NCI-H1092 (cell line): Measurements from ENCODE around the gene TMEM258.

Experiments used
- DNase-seq: peaks from one replicate; lab custom pipeline; 2025; lab: John Stamatoyannopoulos, UW

The TMEM258 gene

DNA sequence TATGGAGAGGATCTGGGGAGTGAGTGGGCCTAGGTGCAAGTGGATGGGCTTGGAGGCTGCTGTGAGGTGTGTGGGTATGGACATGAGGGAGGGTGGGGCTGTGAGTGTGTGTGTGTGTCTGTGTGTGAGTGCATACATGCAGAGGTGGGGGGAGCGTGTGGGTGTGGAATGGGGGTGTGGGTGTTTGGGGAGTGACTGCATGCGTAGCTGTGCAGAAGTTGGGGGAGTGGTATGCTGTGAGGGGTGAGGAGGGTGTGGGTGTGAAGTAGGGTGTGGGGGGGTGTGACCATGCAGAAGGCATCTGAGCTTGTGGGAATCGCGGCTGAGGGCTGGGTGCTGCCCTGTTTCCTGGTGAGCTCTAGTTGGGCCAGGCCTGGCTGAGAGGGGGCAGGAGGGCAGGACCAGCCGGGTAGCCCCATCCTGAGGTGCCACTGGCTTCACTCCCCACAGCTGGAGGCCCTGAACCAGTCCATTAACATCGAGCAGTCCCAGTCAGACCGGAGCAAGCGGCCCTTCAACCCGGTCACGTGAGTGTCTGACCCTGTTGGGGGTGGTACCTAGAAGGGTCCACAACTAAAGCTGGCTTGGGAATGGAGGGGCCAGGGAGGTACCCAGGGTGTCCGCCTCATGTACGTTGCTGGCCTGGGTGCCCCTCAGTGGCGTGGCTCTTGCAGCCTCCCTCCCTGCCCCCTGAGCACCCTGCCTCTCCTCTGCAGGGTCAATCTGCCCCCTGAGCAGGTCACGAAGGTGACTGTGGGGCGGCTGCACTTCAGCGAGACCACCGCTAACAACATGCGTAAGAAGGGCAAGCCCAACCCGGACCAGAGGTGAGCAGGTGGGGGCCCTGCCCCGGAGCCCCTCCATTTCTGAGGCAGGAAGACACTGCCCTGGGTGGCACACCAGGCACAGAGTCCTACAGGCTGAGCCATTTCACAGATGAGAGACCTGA lies 16.5 kb downstream of the TMEM258 start:
- no peak for DNase-seq

DNA sequence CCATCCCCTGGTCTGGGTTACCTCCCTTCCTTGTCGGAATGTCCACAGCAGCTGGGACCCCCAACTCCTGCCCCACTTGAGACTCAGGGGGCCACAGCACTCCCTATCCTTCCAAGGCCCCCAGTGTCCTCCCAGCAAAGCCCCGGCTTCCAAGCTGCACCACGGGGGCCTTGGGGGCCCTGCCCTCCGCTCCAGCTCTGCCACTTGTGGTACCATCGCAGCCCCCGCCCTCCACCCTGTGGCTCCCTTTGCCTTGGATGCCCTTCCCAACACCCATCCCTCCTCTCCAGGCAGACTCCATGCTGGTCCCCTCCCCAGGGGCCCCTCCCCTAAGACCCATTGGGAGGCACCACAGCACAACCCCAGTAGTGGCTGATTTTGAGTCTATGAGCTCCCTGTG lies 17.3 kb downstream of the TMEM258 start:
- DNase-seq: no peak

DNA sequence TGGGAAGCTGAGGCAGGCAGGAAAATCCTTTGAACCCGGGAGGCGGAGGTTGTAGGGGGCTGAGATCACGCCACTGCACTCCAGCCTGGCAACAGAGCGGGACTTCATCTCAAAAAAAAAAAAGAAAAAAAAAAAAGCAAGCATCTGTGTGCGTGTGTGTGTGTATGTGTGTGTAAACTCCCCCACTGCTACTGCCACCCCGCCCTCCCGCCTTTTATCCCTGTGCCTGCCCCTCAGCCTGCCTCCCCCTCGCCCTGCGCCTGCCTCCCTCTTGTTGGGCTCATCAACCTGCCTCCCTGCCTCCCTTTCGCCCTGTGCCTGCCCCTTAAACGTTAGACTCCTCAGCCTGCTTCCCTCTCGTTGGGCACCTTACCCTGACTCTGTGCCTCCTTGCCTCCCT lies 18.0 kb downstream of the TMEM258 start:
- DNase-seq: no peak

DNA sequence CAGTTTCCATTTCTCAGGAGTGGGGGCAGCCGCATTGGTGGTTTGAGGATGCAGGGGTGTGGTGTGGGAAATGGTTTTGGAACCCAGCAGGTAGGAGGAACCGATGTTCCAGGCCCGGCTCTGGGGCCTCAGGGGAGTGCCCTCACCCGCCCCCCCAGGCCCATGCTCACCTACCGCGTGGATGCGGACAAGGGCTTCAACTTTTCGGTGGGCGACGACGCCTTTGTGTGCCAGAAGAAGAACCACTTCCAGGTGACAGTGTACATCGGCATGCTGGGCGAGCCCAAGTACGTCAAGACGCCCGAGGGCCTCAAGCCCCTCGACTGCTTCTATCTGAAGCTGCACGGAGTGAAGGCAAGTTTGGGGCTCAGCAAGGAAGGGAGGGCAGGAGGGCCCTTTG lies 18.6 kb downstream of the TMEM258 start:
- no peak for DNase-seq

DNA sequence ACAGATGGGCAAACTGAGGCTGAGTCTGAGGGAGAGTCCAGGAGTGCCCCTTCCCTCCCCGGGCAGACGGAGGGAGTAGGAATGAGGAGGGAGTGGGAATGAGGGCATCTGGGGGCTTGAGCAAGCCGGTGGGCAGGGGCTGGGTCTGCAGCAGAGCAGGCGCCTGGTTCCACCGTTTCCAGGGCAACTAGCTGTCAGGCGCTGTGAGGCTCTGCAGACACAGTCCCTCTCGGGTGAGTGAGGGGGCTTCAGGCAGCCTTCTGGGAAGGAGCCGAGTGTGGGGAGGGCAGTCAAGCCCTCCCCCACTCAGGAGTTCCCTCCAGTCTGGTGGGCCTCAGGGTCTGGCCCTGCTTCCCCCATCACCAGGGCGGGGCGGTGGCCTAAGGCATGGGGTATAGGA lies 19.0 kb downstream of the TMEM258 start:
- DNase-seq: no peak

DNA sequence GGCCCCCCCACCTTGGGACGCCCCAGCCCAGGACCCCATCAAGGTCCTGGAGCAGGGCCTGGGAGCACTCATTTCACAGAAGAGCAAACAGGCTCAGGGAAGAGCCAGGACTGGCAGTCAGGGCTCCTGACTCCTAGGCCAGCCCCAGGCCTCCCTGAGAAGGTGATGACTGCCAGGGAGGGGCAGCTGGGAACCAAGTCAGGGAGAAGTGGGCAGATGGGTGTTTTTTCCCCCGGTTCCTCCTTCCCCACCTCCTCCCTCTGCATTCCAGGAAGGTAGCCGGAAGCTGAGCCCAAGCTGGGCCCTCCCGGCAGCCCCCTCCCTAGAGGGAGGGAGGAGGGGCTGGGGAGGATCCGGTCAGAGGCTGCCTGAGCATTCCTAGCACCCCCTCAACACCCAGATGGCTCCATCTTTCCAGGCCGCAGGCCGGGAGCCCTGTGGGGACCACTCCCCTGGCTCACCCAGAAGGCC lies 20.4 kb downstream of the TMEM258 start:
- no peak for DNase-seq

DNA sequence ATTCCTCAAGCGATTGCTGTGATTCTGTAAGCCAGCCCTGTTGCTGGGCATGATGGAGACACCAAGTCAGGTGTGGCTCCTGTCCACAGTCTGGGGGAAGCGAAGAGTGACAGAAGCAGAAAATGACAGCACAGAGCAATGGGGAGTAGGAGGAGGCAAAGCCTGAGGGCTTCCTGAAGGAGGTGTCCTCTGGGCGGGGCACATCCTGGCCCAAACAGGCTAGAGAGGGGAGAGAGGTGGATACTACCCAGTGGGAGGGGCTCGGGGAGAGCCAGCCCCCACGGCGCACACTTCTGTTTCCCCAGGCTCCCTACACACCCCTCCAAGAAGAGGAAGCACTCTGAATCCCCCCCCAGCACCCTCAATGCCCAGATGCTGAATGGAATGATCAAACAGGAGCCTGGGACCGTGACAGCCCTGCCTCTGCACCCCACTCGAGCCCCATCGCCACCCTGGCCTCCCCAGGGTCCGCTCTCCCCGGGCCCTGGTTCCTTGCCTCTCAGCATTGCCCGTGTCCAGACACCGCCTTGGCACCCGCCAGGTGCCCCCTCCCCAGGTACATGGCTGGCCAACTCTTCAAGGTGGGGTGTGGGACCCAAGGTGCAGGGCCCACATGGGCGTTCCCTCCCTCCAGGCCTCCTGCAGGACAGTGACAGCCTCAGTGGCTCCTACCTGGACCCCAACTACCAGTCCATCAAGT lies 21.1 kb downstream of the TMEM258 start:
- no peak for DNase-seq

DNA sequence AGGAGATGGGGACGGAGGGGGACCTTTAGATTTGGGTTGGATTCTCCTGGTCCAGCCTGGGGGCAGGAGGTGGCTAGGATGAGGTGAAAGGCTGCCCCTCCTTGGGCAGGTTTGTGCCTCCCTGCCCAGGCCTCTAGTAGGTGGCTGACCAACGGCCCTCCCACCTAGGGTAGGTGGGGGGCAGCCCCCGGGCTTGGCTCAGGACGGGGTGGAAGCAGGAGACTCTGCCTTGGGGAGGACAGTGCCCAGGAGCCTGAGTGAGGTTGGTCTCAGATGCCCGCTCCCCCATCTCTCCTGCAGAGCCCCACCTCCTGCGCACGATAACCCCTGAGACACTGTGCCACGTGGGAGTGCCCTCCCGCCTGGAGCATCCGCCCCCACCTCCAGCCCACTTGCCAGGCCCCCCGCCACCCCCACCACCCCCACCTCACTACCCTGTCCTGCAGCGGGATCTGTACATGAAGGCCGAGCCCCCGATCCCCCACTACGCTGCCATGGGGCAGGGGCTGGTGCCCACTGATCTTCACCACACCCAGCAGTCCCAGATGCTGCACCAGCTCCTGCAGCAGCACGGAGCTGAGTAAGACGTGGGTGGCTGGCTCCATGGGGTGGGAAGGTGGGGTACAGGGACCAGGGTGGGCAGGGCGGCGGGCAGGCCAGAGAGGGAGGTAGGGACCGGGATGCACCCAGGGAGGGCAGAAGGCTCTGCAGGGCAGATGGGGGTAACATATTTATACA lies 22.3 kb downstream of the TMEM258 start:
- DNase-seq: no peak

DNA sequence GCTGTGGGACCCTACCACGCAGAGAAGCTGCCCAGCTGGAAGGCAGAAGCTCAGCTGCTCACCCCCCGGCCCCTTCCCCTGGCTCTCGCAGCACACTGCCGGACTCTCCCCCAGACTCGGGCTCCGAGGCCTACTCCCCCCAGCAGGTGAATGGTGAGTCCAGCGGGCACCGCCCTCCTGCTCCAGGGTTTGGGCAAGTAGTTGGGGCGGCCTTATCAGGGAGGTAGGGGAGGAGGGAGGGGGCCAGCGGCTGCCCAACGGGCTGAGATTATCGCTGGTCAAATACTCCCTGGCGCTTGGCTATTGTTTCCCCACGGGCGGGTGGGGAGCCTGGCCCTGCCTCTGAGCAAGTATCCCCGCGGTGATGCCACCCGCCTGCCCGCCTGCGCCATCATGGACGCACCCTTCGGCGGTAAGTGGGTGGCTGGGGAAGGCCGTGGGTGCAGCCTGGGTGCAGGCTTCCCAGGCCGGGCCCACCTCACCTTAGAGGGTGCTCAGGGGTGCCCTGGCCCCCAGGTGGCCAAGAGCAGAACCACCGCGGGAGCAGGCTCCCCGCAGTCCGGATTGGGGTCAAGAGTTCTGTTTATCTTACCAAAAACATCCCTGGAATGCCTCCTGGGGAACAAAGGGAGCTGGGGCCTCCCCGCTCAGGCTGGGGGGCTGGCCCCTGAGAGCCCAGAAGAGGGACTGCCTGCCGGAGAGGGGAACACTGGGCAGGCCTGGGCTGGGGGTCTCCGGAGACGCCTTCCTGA lies 23.1 kb downstream of the TMEM258 start:
- DNase-seq: no peak

DNA sequence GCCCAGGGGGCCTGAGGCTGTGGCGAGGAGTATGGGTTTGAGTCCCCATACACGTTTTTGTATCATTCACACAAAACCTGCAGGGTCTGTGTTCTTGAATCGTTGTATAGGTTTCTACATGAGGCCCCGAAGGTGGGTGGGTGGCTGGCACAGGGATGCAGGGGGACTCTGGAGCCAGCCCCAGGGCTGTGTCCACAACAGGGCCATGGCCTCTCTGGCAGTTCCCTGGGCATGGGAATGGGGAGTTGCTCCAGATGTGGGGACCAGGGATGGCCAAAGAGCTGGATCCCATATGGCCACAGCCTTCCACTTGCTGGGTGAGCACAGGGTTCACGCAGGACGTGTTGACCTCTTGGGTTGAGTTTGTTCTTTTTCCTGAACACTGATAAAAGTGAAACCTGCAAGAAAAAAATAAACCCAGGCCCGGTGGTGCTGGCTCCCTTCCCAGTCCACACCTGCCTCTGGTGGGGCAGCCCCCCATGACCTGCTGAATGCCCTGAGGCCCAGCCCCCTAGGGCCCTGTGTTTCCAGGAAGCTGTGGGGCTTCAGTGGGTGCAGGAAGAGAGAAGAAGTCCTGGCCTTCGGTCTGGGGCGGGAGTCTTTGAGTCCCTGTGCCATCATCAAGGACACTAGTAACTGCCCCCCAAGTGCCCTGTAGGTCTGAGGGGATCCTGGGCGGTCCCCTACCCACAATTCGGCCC lies 23.9 kb downstream of the TMEM258 start:
- DNase-seq: no peak

DNA sequence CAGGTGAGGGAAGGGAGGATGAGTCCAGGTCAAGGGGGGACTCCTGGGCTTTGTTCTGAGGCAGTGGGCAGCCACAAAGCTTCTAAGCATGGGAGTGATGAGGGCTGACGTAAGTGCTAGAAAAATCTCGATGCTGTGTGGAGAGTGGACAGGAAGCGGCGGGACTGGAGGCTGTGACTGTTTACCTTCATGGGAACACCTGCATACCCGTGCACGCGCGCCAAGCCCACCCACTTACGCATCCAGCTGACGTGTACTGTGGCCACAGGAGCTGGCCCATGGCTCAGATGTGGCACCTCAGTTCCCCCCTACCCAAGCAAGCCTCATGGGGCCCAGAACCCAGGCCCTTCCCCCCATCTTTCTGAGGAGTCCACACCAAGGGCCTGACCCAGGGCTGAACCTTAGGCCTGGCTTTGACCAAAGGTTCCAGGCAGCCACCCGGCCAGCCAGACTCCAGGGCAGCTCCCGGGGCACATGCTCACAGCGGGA lies 26.0 kb downstream of the TMEM258 start:
- DNase-seq: no peak

DNA sequence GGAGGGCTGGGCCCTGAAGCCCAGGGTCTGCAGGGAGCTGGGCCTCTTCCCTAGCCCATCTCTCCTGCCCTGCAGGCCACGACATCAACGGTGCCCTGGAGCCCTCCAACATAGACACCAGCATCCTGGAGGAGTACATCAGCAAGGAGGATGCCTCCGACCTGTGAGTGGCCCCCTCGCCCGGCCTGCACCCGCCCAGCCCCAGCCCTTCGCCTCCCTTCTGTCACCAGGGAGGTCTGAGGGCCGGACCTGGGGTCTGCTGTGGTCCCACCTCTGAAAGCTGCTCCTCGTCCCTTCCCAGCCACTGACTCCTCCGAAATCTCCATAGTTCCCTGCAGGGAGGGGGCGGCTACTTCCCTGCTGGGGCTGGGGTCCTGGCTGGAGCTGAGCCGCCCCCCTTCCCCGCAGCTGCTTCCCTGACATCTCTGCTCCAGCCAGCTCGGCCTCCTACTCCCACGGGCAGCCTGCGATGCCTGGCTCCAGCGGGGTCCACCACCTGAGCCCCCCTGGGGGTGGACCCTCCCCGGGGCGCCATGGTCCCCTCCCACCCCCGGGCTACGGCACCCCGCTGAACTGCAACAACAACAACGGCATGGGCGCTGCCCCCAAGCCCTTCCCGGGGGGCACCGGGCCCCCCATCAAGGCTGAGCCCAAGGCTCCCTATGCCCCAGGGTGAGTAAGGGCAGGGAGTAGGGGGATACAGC lies 26.7 kb downstream of the TMEM258 start:
- DNase-seq: no peak

DNA sequence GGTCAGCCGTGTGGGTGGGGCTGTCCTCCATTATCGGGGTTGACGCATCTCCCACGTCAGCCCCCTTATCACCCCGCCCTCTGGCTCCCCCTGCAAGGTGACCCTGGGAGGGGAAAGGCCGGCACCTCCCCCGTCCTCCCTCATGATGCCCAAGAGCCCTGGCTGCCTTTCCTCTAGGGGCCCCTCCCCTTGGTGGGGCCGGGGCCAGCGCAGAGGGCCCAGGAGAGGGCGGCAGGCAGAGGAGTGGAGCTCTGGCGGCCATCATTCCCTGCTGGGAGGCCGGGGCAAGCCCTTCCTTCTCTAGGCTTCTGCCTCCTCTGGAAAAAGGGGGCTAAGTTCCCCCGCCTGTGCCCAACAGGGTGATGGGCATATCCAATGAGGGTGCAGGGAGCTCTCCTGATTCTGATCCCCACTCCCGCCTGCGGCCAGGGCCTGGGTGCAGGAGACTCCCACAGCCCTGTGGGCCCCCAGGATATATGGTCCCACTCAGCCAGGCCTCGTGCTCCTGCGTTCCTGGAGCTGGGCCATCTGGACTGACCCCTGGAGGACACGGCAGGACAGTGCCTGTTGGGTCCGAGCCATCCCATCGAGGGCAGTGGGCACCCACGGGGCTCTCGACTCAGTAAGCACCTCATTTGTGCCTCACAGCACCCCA lies 27.7 kb downstream of the TMEM258 start:
- DNase-seq: no peak

DNA sequence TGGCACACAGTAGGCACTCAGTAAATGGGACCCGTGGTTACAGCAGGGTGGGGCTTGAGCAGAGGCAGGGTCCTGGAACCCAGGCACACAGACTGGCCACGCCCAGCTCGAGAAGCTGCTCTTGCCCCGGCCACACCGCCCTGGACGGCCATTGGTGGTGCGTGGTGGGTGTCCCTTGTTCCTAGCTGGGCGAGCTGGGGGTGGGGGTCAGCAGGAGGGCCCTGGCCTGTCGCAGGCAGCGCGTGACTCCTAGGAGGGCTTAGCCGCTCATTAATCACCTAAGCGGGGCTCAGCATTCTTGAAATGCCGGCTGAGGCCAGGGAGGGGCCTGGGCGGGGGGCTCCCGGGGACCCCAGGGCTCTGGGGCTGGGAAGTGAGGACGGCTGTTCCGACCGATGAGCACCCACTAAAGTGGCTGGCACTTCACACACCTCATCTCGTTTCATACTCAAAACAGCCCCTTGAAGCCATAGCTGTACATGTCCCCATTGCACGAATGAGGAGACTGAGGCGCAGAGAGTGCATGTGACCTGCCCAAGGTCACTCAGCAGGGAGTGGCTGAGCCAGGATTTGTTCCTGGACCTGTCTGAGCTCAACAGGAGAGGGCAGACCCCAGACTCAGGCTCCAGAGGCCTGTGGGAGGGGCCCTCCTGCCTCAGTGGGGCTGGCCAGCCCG lies 28.3 kb downstream of the TMEM258 start:
- DNase-seq: no peak

DNA sequence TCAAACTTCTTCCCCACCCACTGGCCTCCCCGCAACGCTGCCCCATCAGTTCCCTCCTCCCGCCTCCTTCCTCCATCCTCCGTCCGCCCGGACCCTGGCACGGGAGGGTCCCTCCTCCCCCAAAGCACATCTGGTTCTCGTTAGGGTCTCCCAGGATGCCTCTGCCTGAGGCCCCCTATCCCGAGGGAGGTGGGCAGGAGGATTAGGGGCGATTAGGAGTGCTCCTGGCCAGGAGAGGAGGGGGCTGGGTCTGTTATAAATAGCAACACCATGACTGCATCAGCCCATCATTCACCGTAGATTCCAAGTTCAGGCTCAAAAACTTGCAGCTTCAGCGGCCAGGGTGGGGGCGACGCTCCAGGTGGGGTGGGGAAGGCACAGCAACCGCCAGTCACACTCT lies 29.6 kb downstream of the TMEM258 start:
- no peak for DNase-seq

DNA sequence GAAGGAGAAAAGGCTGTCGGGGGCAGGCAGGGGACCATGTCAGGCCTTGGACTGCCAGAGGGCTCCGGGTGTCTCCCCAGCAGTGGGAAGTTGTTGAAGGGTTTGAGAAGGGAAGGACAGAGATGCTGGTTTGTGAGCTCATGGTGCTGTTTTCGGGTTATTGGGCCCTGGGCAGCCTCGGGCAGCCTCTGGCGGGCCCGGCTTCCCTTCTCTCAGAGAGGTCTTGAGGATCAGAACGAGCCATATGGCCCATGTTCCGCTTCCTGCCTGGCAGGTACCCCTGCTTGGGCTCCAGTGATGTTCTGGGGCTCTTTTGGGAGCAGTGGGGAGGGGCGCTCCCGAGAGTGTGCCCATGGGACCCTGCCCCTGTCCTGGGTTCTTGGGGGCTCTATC lies 30.2 kb downstream of the TMEM258 start:
- no peak for DNase-seq

DNA sequence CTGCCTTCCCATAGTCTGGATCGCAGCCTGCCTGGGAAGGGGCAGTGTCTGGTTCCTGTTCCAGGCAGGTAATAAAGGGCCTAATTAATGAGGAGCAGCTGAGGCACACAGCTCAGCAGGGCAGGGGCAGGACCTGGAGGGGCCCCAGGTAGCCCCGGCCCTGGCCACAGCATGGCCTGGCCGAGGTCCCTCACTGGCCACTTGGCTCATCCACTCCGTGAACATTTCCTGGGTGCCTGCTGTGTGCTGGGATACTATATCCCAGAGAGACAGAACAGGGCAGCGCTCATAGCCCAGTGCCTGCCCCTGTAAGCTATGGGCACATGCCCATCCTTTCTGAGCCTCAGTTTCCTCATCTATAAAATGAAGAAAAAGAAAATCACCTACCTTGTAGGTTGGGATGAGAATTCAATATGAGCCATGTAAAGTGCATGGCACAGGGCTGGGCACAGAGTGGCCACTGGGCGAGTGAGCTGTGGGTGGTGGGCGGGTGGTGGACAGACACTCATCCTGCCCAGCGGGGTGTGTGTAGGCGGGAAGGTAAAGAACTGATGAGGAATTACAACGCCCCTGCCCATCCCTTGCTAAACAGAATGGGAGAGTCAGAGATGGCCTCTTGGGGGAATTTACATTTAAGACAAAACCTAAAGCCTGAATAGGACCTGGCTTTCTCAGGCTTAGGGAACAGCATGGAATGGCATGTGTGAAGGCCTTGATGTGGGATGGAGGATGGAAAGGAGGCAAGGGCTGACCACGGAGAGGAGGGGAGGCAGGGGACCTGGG lies 30.8 kb downstream of the TMEM258 start:
- DNase-seq: no peak

DNA sequence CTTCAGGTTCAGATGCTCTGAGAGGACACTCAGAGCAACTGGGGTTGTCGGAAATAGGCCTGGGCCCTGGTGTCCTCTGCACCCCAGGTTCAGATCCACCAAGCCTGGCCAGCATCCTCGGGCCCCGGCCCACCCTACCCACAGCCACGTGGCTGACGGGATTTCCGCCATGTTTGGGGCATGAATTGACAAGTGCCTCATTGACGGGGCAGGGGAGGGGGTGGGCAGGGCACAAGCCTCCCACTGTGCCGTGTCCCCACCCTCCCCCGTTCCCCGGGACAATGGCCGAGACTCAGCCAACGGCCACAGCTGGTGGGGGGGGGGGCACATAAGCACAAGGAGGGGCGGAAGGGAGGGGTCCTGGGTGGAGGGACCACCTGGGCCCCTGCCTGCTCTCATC lies 31.5 kb downstream of the TMEM258 start:
- no peak for DNase-seq
